ENCODE measurements around the gene PPM1K. TPM values are rescaled to one million over a fixed set of nuclear protein-coding genes. Genes with fewer than 3 reads are reported as not detected.

PPM1K gene
- total and polyA plus RNA-seq, 10 donors: 13.4 to 73.5 (median 45.0) TPM

- WGBS, 5 donors: 67 to 91% (median 72%) methylated on average over 1 of the region's 1 CpG
These were observed 44.1 kb downstream of the PPM1K start for GRCh38 chr4:88240297-88240714.

GRCh38 chr4:88230969-88231771 lies 53.2 kb downstream of the PPM1K start:
- no peak for DNase-seq
- Histone ChIP-seq H3K36me3 (no peaks in the 10 kb centered on the region), H3K27me3 (replicated peaks in 1 of 7) (no peaks in the 10 kb centered on the region), H3K4me3 (peak overlapping the region in 7 of 8 donors; percentile 4 to 58 (median 10)), H3K4me1 (peaks cover 0 to 16% (median 4%) of the 10 kb centered on the region in 6 donors), H3K9me3 (peaks cover 0 to 9% (median 0%) of the 10 kb centered on the region in 8 donors), H3K27ac (peak overlapping the region; percentile 49 to 81 (median 72))
- TF ChIP-seq CTCF (IDR thresholded peaks at IDR 0.05 in 8 of 11, conservative IDR thresholded peaks at IDR 0.05 in 3 of 11): no peak
- TF ChIP-seq POLR2A (IDR thresholded peaks at IDR 0.05): no peak
- TF ChIP-seq POLR2AphosphoS5 (IDR thresholded peaks at IDR 0.05): no peak
- WGBS, 5 donors: 40 to 52% (median 49%) methylated on average over 14 of the region's 14 CpGs
- intact Hi-C loops (cut with DNase I; ENCODE audit: low total_unique reads): no loop called here

More at GRCh38 chr4:88240297-88240714, 44.1 kb downstream of the PPM1K start:
- intact Hi-C loops (cut with DNase I; ENCODE audit: low total_unique reads): no loop called here
- no peaks in the 10 kb centered on the region for H3K36me3 ChIP-seq
- H3K4me1 ChIP-seq: peaks cover 0 to 11% (median 3%) of the 10 kb centered on the region in 6 donors
- peak overlapping the region in 1 of 8 donors; percentile 30 for H3K27ac ChIP-seq
- H3K9me3 ChIP-seq: peaks cover 0 to 7% (median 0%) of the 10 kb centered on the region in 8 donors
- no peak overlapping the region for H3K4me3 ChIP-seq
- H3K27me3 ChIP-seq (replicated peaks in 1 of 7): no peaks in the 10 kb centered on the region
- TF ChIP-seq POLR2AphosphoS5 (IDR thresholded peaks at IDR 0.05): no peak
- no peak for TF ChIP-seq CTCF (IDR thresholded peaks at IDR 0.05 in 8 of 11, conservative IDR thresholded peaks at IDR 0.05 in 3 of 11)
- TF ChIP-seq POLR2A (IDR thresholded peaks at IDR 0.05): no peak
- no peak for DNase-seq

- no peaks in the 10 kb centered on the region for H3K36me3 ChIP-seq
- intact Hi-C loops (cut with DNase I; ENCODE audit: low total_unique reads): no loop called here
- no peaks in the 10 kb centered on the region for H3K27me3 ChIP-seq (replicated peaks in 1 of 7)
- H3K9me3 ChIP-seq: peaks cover 0 to 9% (median 0%) of the 10 kb centered on the region in 8 donors
- no peak for DNase-seq
- WGBS, 5 donors: 56 to 94% (median 70%) methylated on average over 1 of the region's 1 CpG
- no peak for TF ChIP-seq POLR2AphosphoS5 (IDR thresholded peaks at IDR 0.05)
- TF ChIP-seq POLR2A (IDR thresholded peaks at IDR 0.05): no peak
- TF ChIP-seq CTCF (IDR thresholded peaks at IDR 0.05 in 8 of 11, conservative IDR thresholded peaks at IDR 0.05 in 3 of 11): no peak
- peaks cover 0 to 16% (median 4%) of the 10 kb centered on the region in 6 donors for H3K4me1 ChIP-seq
- H3K27ac ChIP-seq: peak overlapping the region in 7 of 8 donors; percentile 60 to 81 (median 73)
- peak overlapping the region in 3 of 8 donors; percentile 10 to 58 (median 28) for H3K4me3 ChIP-seq
These were observed 53.9 kb downstream of the PPM1K start for GRCh38 chr4:88230461-88230891.

- H3K4me1 ChIP-seq: peaks cover 0 to 16% (median 4%) of the 10 kb centered on the region in 6 donors
- no peaks in the 10 kb centered on the region for H3K27me3 ChIP-seq (replicated peaks in 1 of 7)
- peaks cover 0 to 9% (median 0%) of the 10 kb centered on the region in 8 donors for H3K9me3 ChIP-seq
- H3K27ac ChIP-seq: no peak overlapping the region
- H3K36me3 ChIP-seq: no peaks in the 10 kb centered on the region
- TF ChIP-seq POLR2A (IDR thresholded peaks at IDR 0.05) (no peak), CTCF (IDR thresholded peaks at IDR 0.05 in 8 of 11, conservative IDR thresholded peaks at IDR 0.05 in 3 of 11) (no peak), POLR2AphosphoS5 (IDR thresholded peaks at IDR 0.05) (no peak)
- DNase-seq: no peak
- no peak overlapping the region for H3K4me3 ChIP-seq
- intact Hi-C loops (cut with DNase I; ENCODE audit: low total_unique reads): loop anchor here (10.0 kb wide), 1 partner anchor 137 kb away; no protein-coding TSS in a partner anchor
- 50 to 68% (median 59%) methylated on average over 2 of the region's 2 CpGs for WGBS, 5 donors
These were observed 56.6 kb downstream of the PPM1K start for GRCh38 chr4:88227734-88228133.
